ENCODE results near the gene RAPGEF4.

RAPGEF4 gene

DNA sequence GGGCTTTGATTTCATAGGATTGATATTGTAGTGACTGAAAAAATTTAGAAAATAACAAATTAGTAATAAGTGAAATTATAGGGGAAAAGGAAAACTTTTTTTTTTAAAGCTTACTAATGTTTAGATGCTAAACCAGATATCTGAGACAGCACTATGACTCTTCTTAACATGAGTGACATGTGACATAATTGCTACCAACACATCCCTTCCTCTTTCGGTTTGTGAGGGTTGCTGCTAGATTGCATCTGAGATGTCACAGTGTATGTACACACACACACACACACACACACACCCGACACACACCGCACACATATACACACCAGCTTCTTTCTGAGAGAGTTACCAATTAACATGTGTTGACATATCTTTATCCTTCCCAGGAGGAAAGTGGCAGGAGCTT, 18.0 kb downstream of the RAPGEF4 start:
- TF ChIP-seq, protein P1, sequence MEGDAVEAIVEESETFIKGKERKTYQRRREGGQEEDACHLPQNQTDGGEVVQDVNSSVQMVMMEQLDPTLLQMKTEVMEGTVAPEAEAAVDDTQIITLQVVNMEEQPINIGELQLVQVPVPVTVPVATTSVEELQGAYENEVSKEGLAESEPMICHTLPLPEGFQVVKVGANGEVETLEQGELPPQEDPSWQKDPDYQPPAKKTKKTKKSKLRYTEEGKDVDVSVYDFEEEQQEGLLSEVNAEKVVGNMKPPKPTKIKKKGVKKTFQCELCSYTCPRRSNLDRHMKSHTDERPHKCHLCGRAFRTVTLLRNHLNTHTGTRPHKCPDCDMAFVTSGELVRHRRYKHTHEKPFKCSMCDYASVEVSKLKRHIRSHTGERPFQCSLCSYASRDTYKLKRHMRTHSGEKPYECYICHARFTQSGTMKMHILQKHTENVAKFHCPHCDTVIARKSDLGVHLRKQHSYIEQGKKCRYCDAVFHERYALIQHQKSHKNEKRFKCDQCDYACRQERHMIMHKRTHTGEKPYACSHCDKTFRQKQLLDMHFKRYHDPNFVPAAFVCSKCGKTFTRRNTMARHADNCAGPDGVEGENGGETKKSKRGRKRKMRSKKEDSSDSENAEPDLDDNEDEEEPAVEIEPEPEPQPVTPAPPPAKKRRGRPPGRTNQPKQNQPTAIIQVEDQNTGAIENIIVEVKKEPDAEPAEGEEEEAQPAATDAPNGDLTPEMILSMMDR (IDR thresholded peaks at IDR 0.05; ENCODE audit: borderline replicate concordance, control extremely low read depth, extremely low read depth, insufficient read depth, missing control alignments): no peak
- in situ Hi-C loops (cut with MboI; ENCODE audit: low sequenced_read_pairs, unreplicated experiment): no loop called here
- no peak for DNase-seq (ENCODE audit: low spot score)

DNA sequence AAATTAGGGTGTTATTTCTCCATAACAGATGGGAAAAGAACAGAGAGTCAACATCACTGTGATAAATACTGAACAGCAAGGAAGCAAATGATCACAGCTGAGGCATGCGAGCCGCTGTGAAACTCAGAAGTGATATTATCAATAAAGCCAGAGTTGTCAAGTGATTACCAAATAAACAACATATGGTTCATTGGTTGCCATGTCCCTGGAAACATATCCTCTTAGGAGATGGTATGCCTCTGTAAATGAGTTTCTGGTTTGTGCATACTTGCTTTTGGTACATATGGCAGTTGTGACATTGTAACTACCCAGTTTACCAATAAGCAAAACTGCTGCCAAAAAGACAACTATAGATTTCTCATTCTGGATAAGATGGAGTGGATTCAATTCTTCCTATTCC, 23.8 kb downstream of the RAPGEF4 start:
- in situ Hi-C loops (cut with MboI; ENCODE audit: low sequenced_read_pairs, unreplicated experiment): no loop called here

DNA sequence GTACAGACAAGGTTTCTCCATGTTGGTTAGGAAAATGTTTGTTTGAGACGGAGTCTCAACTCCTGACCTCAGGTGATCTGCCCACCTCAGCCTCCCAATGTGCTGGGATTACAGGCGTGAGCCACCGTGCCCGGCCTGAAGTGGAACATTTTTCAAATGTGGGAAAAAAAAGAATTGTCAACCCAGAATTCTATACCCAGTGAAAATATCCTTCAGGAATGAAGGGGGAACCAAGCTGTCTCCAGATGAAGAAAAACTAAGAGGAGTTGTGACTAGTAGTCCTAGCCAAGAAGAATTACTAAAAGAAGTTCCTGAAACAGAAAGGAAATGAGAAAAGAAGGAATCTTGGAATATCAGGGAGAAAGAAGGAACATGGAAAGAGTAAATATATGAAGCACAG, 25.7 kb downstream of the RAPGEF4 start:
- no peak for DNase-seq (ENCODE audit: low spot score)
- TF ChIP-seq, protein P1 (IDR thresholded peaks at IDR 0.05; ENCODE audit: borderline replicate concordance, control extremely low read depth, extremely low read depth, insufficient read depth, missing control alignments): no peak
- in situ Hi-C loops (cut with MboI; ENCODE audit: low sequenced_read_pairs, unreplicated experiment): no loop called here

More for the DNA sequence above, 23.8 kb downstream of the RAPGEF4 start:
- DNase-seq (ENCODE audit: low spot score): no peak
- TF ChIP-seq, protein P1 (IDR thresholded peaks at IDR 0.05; ENCODE audit: borderline replicate concordance, control extremely low read depth, extremely low read depth, insufficient read depth, missing control alignments): no peak

DNA sequence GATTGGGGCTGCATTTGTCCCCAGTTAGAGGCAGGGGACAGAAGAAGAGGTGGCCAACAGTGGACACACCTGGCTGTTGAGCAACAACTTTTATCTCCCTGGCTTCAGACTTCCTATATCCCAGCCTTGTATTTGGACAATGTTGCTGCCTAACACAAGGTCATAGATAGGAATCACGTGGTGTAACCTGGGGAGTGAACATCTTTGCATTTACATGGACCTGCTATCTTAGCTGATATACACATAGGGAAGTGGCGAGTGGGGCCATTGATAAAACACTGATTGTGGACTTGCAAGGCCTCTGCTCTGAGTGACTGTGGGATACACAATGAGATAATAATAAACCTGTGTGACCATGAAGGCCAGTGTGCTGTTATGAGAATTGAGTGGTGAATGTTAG, 26.9 kb downstream of the RAPGEF4 start:
- TF ChIP-seq, protein P1 (IDR thresholded peaks at IDR 0.05; ENCODE audit: borderline replicate concordance, control extremely low read depth, extremely low read depth, insufficient read depth, missing control alignments): no peak
- in situ Hi-C loops (cut with MboI; ENCODE audit: low sequenced_read_pairs, unreplicated experiment): no loop called here
- no peak for DNase-seq (ENCODE audit: low spot score)

DNA sequence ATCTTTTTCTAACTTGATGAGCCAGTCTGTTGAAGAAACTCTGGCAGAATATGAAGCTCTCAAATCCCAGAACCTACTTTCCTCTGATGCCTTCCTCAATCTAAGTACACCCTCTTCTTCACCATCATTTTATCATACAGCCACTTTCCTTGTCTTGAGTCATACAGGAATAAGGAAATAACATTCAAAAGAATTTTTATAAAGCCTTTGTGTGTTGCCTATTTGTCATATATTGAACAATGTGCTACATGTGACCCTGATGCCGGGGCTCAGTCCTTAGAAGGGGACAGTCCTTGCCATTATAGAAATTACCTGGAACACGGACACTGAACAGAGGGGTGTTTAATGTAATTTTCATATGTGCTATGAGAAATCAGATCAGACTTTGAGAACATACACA, 27.4 kb downstream of the RAPGEF4 start:
- TF ChIP-seq, protein P1 (IDR thresholded peaks at IDR 0.05; ENCODE audit: borderline replicate concordance, control extremely low read depth, extremely low read depth, insufficient read depth, missing control alignments): no peak
- in situ Hi-C loops (cut with MboI; ENCODE audit: low sequenced_read_pairs, unreplicated experiment): no loop called here
- DNase-seq (ENCODE audit: low spot score): no peak

DNA sequence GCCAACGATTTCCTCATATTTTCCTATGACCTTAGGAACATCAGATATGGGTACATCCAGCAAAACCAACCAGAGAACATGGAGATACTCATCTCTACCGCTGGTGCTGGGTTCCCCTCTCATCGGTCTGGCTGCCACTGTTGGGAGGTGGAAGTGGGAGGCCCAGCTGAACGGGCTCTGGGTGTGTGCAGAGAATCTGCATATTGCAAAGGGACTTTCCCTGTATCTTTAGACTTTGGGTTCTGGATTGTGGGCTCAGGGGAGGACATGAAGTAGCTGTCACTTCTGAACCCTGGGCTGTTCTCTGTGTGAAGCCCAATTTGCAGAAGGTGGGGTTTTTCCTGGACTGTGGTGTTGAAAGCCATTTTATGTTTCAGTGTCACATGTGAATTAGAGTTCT, 30.0 kb downstream of the RAPGEF4 start:
- no peak for DNase-seq (ENCODE audit: low spot score)
- TF ChIP-seq, protein P1 (IDR thresholded peaks at IDR 0.05; ENCODE audit: borderline replicate concordance, control extremely low read depth, extremely low read depth, insufficient read depth, missing control alignments): no peak
- in situ Hi-C loops (cut with MboI; ENCODE audit: low sequenced_read_pairs, unreplicated experiment): no loop called here

DNA sequence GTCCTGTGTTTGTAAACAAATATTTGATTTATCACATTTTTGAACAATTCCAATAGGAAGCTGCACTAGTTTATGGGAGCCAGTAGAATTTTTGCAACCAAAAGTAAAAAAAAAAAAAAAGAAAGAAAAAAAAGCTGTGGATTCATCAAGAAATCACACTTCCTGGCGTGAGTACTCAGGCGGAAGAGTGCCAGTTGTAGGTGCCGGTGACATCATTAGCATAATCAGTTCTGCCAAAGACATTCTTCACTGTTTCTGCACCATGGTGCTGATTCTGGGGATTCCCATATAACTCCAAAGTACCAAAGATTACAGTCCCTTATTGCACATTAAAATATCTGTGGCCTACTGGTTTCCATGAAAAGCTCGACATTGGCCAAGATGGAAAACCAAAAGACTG, 32.8 kb downstream of the RAPGEF4 start:
- DNase-seq (ENCODE audit: low spot score): no peak
- in situ Hi-C loops (cut with MboI; ENCODE audit: low sequenced_read_pairs, unreplicated experiment): no loop called here
- TF ChIP-seq, protein P1 (IDR thresholded peaks at IDR 0.05; ENCODE audit: borderline replicate concordance, control extremely low read depth, extremely low read depth, insufficient read depth, missing control alignments): no peak
